ENCODE measurements around the gene CCM2. TPM values are rescaled to one million over a fixed set of nuclear protein-coding genes. Genes with fewer than 3 reads are reported as not detected.

The CCM2 gene
- total and polyA plus RNA-seq, 7 donors, result 33.3 to 110 (median 49.9) TPM

DNA sequence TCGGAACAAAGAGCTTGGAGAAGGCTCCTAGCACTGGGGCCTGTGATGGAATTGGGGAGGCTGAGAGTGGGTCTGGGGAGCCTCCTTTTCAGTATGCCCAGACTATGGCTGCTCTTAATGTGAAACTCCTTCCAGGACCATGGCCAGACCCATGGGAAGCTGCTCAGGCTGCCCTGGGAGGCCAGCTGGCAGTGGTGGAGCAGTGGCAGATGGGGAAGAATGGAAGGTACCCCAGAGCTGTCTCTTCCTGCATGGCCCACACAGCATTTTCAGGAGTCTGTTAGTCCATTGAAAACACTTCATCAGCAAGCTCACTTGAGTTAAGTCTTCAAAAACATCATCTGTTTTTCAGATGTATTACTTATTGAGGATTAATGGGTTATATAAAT, 70.2 kb downstream of the CCM2 start:
- 86 to 97% (median 92%) methylated on average over 1 of the region's 1 CpG for WGBS, 3 donors
- DNase-seq (no peak), ATAC-seq (no peak)
- Histone ChIP-seq H3K27ac (no peak overlapping the region), H3K4me3 (no peak overlapping the region), H3K4me1 (no peaks in the 10 kb centered on the region), H3K27me3 (ENCODE audit: insufficient read depth in 3 of 3, low read length in 2 of 3) (no peaks in the 10 kb centered on the region), H3K36me3 (ENCODE audit: insufficient read depth in 1 of 2, low read depth in 1 of 2) (peaks cover 3 to 91% of the 10 kb centered on the region in 2 donors), H3K9me3 (no peaks in the 10 kb centered on the region)
- TF ChIP-seq, protein P1, sequence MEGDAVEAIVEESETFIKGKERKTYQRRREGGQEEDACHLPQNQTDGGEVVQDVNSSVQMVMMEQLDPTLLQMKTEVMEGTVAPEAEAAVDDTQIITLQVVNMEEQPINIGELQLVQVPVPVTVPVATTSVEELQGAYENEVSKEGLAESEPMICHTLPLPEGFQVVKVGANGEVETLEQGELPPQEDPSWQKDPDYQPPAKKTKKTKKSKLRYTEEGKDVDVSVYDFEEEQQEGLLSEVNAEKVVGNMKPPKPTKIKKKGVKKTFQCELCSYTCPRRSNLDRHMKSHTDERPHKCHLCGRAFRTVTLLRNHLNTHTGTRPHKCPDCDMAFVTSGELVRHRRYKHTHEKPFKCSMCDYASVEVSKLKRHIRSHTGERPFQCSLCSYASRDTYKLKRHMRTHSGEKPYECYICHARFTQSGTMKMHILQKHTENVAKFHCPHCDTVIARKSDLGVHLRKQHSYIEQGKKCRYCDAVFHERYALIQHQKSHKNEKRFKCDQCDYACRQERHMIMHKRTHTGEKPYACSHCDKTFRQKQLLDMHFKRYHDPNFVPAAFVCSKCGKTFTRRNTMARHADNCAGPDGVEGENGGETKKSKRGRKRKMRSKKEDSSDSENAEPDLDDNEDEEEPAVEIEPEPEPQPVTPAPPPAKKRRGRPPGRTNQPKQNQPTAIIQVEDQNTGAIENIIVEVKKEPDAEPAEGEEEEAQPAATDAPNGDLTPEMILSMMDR (IDR thresholded peaks at IDR 0.05), result no peak
- intact Hi-C loops (cut with DNase I), result no loop called here

DNA sequence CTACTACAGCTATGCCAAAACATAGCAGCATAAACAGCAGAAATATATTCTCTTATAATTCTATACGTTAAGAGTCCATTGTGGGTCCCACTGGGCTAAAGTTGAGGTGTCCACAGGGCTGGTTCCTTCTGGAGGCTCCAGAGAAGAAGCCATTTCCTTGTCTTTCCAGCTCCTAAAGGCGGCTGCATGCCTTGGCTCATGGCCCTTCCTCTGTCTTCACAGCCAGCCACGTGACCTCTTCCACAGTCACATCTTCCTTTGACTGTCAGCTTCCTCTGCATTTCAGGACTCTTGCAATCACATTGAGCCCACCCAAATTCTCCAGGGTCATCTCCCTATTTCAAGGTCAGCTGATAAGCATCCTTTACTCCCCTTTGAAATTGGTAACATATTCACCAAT, 71.5 kb downstream of the CCM2 start:
- no peaks in the 10 kb centered on the region for H3K4me1 ChIP-seq
- H3K27me3 ChIP-seq (ENCODE audit: insufficient read depth in 3 of 3, low read length in 2 of 3), result no peaks in the 10 kb centered on the region
- no peak overlapping the region for H3K27ac ChIP-seq
- ATAC-seq (no peak), DNase-seq (no peak)
- TF ChIP-seq, protein P1 (IDR thresholded peaks at IDR 0.05), result no peak
- peaks cover 3 to 96% of the 10 kb centered on the region in 2 donors for H3K36me3 ChIP-seq (ENCODE audit: insufficient read depth in 1 of 2, low read depth in 1 of 2)
- H3K9me3 ChIP-seq, result no peaks in the 10 kb centered on the region
- no peak overlapping the region for H3K4me3 ChIP-seq
- WGBS, 3 donors, result 71 to 84% (median 78%) methylated on average over 3 of the region's 3 CpGs
- intact Hi-C loops (cut with DNase I), result no loop called here

GRCh38 chr7:45072131-45073030, 72.4 kb downstream of the CCM2 start:
- H3K9me3 ChIP-seq, result no peaks in the 10 kb centered on the region
- intact Hi-C loops (cut with DNase I), result no loop called here
- H3K4me3 ChIP-seq, result no peak overlapping the region
- no peaks in the 10 kb centered on the region for H3K4me1 ChIP-seq
- WGBS, 3 donors, result 91 to 95% (median 92%) methylated on average over 13 of the region's 13 CpGs
- TF ChIP-seq, protein P1 (IDR thresholded peaks at IDR 0.05), result no peak
- ATAC-seq (no peak), DNase-seq (no peak)
- peaks cover 3 to 99% of the 10 kb centered on the region in 2 donors for H3K36me3 ChIP-seq (ENCODE audit: insufficient read depth in 1 of 2, low read depth in 1 of 2)
- H3K27me3 ChIP-seq (ENCODE audit: insufficient read depth in 3 of 3, low read length in 2 of 3), result no peaks in the 10 kb centered on the region
- H3K27ac ChIP-seq, result no peak overlapping the region

DNA sequence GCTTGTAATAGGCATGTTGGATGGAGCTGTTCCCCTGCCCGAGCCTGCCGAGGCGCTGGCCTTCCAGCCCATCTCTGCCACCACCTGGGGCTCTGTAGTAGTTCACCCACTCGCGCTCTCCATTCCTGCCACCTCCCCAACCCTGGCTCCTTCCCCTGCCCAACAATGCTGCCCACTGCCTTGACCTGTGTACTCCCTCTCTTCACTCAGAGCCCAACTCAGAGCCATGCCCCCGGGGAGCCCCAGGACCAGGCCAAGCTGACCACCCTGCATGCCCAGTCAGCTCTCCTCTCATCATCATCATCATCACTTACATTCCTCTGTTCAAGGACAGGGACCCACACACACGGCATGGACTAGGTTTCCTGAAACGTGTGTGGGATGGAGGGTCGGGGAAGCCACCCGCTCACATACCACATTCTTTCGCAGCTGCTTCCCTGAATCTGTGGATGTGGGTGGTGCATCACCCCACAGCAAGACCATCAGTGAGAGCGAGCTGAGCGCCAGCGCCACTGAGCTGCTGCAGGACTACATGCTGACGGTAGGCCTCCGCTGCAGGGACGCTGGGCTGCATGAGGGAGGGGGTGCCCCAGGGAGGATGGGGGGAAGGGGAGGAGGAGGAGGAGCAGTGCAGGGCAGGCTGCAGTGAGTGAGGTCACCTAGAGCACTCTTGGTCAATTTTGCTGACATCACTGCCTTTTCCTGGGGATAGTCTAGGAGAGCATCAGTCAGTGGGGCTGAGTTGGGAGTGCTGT, 73.2 kb downstream of the CCM2 start:
- TF ChIP-seq, protein P1 (IDR thresholded peaks at IDR 0.05), result no peak
- ATAC-seq, result no peak

More for the DNA sequence above, 73.2 kb downstream of the CCM2 start:
- no peak for DNase-seq
- Histone ChIP-seq H3K36me3 (ENCODE audit: insufficient read depth in 1 of 2, low read depth in 1 of 2) (peaks cover 2 to 97% of the 10 kb centered on the region in 2 donors), H3K27ac (no peak overlapping the region), H3K4me3 (no peak overlapping the region), H3K9me3 (no peaks in the 10 kb centered on the region), H3K27me3 (ENCODE audit: insufficient read depth in 3 of 3, low read length in 2 of 3) (no peaks in the 10 kb centered on the region), H3K4me1 (no peaks in the 10 kb centered on the region)
- 83 to 89% (median 88%) methylated on average over 17 of the region's 17 CpGs for WGBS, 3 donors
- intact Hi-C loops (cut with DNase I), result no loop called here
